GM12872 (cell line): Measurements from ENCODE around the gene WRAP53.
A peak's percentile ranks its signal among the peaks of the same experiment; 100 is the strongest.

Source experiments
- CTCF ChIP-seq: IDR thresholded peaks from 3 replicates; pipeline ENCODE4 v1.5.1; 2011; ENCODE audit warnings: low read depth, mild to moderate bottlenecking, low read length, moderate library complexity; ENCODE audit not compliant: insufficient read depth

WRAP53 gene

DNA sequence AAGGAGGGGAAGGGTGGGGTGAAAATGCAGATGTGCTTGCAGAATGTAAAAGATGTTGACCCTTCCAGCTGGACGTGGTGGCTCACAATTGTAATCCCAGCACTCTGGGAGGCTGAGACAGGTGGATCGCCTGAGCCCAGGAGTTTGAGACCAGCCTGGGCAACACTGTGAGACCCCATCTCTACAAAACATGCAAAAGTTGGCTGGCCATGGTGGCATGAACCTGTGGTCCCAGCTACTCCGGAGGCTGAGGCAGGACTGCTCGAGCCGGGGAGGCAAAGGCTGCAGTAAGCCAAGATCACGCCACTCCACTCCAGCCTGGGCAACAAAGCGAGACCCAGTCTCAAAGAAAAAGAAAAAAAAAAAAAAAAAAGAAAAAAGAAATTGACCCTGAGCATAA lies 19.8 kb upstream of the WRAP53 start:
- TF ChIP-seq CTCF, result no peak

DNA sequence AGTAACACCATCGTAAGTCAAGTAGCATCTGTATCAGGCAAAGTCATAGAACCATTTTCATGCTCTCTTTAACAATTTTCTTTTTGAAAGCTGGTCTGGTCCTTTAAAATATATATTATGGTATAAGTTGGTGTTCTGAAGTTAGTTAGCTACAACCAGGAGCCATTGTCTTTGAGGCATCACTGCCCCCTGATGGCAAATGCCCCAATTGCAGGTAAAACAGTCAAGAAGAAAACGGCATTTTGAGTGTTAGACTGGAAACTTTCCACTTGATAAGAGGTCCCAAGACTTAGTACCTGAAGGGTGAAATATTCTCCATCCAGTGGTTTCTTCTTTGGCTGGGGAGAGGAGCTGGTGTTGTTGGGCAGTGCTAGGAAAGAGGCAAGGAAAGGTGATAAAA lies 15.0 kb upstream of the WRAP53 start:
- TF ChIP-seq CTCF, result peak; percentile 59

DNA sequence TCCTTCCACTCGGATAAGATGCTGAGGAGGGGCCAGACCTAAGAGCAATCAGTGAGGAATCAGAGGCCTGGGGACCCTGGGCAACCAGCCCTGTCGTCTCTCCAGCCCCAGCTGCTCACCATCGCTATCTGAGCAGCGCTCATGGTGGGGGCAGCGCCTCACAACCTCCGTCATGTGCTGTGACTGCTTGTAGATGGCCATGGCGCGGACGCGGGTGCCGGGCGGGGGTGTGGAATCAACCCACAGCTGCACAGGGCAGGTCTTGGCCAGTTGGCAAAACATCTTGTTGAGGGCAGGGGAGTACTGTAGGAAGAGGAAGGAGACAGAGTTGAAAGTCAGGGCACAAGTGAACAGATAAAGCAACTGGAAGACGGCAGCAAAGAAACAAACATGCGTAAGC lies 13.3 kb upstream of the WRAP53 start:
- no peak for TF ChIP-seq CTCF

GRCh38 chr17:7676533-7676932 lies 11.7 kb upstream of the WRAP53 start:
- TF ChIP-seq CTCF, result no peak

DNA sequence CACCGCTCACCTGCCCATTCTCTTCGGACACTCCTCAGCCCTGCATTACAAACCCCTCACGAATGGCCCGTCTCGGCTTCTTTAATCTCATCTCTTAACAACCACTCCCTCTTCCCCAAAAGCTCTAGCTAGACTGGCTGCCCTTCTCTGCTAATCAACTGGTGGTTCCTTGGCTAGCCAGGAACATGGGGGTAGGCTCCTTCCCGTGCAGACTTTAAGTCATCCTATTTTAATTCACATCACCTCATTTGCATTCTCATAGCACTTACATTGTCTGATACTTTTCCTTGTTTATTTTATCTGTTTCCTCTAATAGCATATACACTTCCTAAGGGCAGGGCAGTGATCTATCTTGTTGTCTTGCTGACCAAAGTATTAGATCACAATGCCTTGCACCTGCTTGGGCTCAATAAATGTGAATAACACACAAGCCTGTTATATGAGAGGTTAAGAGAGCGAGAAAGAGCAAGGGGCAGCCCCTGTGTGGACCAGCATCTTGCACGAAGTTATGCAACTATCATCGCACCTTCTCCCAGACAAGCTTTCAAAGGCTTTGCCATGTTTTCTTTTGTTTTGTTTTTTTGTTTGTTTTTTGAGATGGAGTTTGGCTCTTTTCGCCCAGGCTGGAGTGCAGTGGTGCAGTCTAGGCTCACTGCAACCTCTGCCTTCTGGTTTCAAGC lies 10.7 kb upstream of the WRAP53 start:
- TF ChIP-seq CTCF, result no peak

GRCh38 chr17:7684851-7685532 lies 3.3 kb upstream of the WRAP53 start:
- no peak for TF ChIP-seq CTCF

DNA sequence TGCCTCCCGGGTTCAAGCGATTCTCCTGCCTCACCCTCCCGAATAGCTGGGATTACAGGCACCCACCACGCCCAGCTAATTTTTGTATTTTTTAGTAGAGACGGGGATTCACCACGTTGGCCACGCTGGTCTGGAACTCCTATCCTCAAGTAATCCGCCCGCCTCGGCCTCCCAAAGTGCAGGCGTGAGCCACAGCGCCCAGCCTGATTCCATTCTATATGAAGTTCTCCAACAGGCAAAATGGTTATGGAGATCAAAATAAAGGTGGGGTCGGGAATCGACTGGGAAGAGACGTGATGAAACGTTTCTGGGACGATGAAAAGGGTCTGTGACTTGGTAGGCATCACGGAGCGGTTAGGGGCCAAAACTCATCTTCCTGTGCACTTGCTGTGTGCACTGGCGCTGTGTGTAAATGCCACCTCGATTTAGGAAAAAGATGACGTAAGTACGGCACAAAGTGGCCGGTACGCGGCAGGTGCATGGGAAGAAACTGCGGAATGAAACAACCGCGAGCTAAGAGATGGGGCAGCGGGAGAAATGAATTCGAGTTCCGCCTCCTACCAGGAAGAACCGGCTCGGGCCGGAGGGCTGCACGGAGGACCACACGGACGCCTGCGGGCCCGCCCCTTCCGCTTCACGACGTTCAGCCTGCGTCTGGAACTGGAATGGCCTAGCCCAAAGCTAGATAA lies 2.6 kb upstream of the WRAP53 start:
- no peak for TF ChIP-seq CTCF
